Stimulated activated CD4-positive, alpha-beta T cell treated with anti-CD3 and anti-CD28 coated beads, TNF-alpha, amount 100 ng/mL, for 24 hours (primary cell): ENCODE data around the gene PSMB9.

Source experiments
- DNase-seq, 3 experiments: peaks; one replicate each; pipeline ENCODE4 v3.0.0-alpha.2; 2020; ENCODE audit warnings: low read depth in 3 of 3

The PSMB9 gene

DNA sequence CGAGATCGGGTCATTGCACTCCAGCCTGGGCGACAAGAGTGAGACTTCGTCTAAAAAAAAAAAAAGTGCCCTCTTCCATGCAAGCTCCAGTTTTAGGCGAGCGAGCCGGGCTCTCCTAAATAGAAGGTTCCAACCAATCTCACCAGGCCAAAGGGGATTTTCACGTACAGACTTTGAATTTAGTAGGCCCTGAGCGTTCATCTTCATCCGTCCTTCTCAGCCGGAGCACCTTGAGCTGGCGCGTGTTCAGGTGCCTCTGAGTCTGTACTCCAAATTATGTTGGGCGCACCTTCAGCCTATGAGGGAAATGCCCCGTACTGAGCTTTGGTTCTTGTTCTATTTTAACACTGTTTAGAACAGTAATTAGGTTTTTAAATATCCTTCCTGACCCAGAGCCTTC is 14.6 kb upstream of the PSMB9 start:
- no peak for DNase-seq

DNA sequence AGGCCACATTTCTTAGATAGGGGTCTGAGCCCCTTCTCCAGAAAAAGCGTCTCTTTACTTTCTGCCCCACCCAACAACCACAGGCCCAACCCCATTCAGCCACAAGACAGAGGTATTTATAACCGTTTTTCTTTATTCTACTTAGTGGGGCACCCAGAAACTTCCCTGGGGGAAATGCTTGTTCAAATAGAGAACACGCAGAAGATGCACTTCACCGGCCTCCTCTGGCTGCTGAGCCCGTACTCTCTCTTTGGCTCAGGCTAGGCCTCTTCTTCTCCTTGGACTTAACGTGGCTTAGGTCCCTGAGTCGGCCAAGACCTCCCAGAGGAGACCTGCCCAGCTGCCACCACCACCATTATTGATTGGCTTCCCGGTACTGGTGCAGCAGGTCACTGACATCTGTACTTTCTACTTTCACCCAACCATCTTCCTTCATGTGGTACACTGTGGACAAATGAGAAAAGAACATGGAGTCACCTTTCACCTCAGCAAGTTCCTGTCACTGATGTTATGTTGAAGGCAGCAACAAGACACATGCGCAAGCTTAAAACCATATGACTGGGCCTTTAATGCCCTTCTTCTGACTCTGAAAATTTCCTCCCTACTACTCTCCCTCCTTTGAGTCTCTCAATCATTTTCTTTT is 13.3 kb upstream of the PSMB9 start:
- DNase-seq = peak in 1 of 3 experiments; percentile 50

DNA sequence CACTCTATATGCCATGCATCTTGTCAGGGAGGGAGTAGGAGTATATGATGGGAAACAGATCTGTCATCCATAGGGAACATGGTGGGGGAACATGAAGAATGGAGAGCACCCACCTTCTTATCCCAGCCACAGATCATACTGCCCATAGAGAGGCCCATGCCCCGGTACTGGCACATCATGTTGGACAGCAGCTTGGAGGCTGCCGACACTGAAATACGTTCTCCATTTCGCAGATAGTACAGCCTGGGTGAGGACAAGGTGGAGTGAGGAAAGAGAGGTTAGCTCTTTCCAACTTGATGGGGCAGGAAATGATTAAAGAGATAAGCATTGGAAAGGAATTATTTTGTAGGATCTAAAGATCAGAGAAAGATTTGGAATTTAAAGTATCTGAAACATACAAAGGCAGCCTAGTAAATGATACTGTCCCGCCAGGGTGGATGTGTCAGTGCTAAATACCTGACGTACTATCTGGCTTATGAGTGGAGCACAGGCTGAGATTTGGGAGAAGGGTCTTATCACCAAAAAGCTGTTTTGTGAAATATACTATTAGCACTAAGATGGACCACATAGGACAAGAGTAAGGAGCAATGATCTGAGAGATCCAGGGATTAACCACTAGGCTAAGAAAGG is 11.9 kb upstream of the PSMB9 start:
- DNase-seq = no peak

DNA sequence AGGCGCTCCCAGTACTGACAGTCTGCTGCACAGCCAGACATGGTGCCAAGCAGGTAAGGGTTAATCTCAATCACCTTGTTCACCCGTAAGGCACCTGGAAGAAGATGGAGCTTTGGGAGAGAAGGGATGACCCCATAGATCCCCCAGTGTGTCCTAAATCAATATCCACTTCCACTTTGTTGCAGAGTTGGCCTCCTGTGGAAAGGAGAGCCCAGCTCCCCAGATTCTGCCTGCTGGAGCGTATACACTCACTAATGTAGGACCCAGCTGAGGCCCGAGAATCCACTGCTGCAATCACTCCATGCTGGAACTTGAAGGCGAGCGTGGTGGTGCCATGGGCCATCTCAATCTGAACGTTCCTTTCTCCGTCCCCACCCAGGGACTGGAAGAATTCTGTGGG is 11.3 kb upstream of the PSMB9 start:
- no peak for DNase-seq

DNA sequence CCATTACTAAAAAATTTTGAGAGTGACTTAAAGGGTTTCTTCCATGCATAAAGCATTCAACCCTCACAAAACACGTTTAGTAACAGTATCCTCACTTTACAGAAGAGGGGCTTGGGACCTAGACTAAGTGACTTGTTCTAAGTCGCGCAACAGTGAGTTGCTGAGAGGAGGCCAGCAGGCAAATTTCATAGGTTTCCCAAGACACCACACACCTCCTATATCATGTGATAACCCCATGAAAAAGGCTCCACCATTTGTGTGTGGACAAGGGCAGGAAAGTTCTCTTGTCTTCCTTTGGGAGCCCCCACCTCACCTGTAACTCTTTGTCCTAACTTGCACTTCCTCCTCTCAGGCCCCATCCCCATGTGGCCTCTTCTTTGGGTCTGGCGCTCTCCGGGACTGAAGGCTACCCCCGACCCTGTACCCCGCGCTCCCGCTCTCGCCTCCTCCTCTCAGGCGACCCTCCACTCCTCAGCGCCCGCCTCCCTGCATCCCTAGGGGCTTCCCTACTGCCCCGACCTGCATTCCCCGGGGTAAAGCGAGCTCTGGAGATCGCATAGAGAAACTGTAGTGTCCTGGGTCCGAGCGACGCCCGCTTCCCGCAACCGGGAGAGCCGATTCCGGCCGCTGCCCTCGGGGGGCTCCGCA is 10.5 kb upstream of the PSMB9 start:
- no peak for DNase-seq

DNA sequence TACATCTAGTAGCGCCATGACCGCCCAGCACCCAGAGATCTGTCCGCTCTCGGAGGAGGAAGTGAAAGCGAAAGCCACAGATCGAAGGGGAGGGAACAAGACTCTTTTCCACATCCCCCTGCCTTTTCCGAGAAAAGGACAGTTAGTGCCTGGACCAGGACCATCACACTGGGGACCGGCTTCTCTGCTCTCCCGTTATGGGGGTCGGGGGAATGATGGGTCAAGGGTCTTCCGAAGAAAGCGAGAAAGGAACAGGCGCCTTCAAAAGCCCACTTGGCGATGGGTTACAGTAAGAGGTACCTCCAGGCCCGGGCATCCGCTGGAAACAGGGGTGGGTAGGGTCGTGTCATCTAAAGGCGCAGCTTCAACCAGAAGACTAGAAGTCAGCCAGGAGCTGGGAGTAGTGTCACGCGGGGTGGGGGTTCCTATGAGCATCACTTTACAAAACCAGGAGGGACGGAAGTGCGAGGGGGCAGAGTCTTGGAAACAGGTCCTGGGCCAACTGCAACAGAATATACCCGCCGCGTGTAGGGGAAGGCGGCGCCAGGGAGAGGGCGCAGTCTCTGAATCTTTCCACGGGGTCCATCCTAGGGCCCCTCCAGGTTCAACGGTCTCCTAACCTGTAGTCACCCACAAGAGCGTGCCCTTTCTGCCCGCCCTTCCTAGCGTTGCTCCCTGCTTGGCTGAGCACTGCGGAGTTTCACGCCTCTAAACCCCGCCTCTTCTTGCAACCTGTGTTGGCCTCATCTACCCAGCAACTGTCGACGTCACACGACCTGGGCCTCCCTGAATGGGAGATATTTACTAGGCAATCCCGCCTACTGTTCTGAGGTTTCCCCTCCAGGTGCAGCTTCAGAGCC is 9.8 kb upstream of the PSMB9 start, which contains the start of gene PSMB8:
PSMB8 (minus strand) TSS at position 69 of the 860 bp plus-strand sequence; CDS start at position 18, 51 bp downstream.
- DNase-seq = peak; percentile 96 to 98 (median 98)

DNA sequence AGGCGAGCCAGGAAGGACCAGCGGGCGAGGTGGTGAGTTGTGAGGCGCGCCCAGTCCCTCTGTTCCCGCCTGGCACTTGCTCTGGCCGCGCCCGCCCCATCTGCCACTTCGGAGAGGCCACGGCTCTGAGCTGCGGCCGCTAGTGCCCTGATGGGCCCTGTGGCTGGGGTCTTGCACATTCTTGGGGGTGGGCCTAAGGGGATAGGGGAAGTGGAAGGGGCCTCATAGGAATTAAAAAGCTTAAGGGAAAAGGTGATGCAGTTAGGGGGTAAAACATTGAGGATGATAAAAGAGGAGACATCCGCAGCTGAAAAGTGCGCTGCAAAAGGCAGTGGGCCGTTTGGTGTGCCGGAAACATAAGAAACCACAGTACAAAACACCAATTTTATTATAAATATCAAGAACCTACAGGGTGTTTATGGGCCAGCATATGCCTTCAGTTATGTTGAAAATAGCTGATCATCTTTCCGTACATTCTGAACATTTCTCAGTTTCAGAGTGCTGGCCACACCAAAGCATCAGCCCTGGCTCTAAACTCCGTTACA is 9.1 kb upstream of the PSMB9 start:
- DNase-seq = no peak

DNA sequence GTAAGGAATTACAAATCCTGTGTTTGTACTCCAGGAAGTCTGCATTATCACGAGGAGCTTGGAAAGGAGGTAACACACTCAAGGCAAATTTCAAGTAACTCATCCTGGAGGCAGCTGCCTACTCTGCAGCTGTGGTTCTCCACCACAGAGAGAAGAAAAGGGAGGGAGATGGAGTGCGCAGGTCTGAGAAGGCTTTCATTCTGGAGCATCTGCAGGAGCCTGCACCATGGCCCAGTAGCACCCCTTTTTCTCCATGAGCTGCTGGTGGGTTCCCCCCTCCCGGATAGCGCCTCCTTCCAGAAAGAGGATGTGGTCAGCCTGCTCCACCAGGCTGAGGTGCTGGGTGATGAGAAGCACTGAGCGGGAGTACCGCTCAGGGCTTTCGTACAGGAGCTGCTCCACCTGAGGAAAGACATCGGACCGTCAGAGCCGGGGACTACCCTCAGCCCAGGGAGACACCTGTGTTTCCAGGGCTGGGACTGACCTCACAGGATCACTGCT is 8.6 kb upstream of the PSMB9 start:
- peak in 1 of 3 experiments; percentile 50 for DNase-seq

DNA sequence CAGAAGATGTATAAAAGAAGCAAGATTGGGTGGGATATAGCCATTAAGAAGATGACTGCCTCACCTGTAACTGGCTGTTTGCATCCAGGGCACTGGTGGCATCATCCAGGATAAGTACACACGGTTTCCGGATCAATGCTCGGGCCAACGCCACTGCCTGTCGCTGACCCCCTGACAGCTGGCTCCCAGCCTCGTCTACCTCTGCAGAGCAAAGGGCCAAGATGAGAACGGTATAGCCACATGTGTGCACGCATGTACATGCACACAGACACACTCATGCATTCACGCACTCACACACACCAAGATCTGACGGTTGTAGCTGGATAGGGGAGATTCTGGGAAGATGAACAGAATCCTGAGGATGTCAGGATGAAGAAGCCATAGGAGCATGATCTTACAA is 7.0 kb upstream of the PSMB9 start:
- DNase-seq = no peak

DNA sequence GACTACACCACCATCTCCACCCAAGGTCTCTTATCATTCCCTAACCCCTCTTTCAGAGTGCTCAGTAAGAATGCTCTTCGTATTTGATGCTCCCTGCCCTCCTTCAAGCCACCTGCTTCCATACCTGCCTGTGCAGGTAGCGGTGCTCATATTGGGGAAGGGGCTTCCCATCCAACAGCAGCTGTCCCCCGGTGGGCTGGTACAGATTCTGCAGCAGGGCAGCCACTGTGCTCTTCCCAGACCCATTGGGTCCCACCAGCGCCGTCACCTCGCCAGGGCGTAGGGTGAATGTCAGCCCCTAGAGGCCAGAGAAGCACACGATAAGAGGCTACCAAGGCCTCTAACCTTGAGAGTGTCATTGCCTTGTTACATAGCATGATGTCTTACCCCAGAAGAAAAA is 6.2 kb upstream of the PSMB9 start:
- no peak for DNase-seq

DNA sequence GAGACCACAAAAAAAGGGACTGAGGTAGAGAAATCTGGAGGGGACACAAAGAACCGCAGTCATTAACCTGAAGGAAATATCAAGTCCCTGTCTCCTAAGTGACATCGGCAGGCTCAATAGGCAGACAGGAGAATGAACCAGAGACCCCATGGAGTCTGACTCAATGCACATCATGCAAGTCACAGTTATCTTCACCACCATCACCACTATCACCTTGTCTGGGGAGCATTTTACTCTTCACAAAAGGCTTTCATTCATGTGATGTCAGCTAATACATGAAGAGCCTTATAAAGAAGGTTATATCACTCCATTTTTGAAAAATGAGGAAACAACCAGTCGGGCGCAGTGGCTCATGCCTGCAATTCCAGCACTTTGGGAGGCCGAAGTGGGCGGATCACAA is 4.9 kb upstream of the PSMB9 start:
- no peak for DNase-seq

DNA sequence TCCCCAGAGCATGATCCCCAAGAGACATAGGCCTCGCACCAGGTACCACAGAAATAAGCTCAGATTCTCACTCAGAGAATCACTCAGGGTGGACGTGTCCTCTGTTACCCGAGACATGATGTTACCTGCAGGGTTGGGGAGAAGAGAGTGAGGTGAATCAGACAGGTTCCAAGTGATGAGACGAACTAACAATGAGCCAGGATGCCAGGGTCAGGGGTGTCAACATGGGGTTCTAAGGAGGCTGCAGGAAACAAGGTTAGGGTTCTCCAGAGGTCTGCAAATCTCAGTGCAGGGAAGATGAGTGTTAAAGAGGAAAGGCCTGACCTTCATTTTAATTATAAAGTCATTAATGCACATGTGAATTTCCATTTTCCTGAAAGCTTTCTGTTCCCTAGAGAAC is 3.0 kb upstream of the PSMB9 start:
- no peak for DNase-seq

DNA sequence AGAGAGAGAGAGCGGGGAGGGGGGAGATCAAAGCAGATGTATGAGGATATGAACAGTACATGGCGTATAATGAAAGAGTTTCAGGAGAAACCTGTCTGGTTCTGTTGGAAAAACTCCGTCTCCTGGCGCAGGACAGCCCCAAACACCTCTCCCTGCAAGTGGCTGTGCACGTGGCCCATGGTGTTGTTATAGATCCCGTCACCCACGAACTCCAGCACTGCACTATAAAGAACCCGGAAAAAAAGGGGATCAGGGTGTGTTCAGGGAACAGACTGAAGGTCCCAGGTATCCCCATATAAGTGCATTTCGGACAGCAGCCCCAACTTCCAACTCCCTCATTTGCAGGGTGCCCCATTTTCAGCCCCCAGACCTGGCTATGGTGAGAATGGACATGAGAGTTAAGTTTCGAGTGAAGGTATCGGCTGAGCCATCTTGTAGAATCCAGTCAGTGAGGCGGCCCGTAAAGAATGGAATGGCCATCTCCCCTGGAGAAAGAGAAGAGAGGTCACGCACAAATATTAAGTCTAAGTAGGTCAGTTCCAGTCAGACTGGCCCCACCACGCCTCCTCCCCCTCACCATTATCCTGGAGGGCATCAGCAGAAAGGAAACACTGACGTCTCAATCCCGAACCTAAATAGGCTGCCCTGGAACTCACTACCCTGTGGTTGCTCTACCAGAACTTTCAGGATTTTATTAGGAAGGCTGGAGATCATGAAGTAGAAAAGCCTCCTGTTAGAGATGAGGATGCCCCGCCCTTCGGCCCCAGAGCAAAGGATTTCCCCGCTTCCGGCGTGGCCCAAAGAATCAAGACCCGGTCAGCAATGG is 1.8 kb upstream of the PSMB9 start:
- no peak for DNase-seq

DNA sequence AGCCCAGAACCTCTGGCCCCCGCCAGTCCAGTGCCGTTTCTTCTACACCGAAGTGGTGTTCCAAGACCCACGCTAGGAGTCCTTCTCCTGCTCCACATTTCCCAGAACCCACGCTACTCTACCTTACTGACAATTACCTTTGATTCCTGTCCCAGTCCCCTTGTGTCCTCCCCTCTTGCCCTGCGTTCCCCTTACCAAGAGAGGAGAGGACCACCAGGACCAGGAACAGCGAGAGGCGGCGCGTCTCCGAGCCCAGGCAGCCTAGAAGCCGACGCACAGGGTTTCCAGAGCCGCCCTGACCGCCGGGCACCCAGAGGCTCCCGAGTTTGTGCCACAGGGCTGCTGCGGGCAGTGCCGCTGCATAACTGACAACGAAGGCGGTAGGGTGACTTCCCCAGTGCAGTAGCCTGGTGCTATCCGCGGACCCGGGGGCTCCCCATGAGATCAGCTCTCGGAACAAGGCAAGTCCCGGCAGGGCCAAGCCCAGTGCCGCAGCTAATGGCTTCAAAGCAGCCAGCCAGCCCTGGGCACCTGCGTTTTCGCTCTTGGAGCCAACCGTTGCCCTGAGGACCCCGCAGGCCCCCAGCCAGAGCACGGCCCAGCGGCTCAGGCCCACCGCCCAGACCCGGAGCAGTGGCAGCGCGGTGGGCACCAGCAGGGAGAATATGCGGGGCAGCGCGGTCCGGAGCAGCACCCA is 1.0 kb upstream of the PSMB9 start:
- DNase-seq = peak in 1 of 3 experiments; percentile 48

DNA sequence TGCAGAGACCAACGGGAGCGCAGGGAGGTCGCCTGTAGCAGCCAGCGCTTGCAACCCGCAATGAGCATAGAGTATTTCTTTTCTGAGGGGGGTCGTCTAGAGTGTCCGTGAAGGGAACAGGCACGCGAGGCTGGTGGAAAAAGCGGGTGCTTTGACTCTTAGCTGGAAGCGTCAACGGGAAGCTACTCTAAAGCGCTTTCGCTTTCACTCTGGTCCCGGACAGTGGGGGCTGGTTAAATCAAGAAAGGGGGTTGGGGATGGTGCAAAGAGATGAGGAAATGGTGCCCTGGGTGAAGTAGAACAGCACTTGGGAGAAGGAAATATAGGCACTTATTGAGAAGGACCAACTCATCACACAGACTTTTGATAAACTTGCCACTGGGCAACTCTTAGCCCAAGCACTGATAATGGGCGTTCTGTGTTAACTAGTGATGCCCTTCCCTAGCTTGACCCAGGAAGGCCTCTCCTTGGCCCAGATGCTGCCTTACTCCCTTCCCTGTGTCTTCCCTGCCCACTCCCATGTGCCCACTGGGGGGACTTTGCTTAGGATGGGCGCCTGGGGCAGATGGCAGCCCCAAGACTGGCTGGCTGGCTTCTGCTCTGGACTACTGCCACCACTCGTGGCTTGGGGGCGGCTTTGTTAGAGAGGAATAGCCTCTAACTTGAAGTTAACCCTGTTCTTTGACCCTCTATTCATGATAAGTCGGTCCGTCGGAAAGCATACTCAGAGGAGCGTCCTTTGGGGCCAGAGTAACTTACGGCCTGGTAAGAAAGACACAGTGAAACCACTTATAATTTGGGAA is 585 bp downstream of the PSMB9 start:
- peak in 1 of 3 experiments; percentile 56 for DNase-seq

DNA sequence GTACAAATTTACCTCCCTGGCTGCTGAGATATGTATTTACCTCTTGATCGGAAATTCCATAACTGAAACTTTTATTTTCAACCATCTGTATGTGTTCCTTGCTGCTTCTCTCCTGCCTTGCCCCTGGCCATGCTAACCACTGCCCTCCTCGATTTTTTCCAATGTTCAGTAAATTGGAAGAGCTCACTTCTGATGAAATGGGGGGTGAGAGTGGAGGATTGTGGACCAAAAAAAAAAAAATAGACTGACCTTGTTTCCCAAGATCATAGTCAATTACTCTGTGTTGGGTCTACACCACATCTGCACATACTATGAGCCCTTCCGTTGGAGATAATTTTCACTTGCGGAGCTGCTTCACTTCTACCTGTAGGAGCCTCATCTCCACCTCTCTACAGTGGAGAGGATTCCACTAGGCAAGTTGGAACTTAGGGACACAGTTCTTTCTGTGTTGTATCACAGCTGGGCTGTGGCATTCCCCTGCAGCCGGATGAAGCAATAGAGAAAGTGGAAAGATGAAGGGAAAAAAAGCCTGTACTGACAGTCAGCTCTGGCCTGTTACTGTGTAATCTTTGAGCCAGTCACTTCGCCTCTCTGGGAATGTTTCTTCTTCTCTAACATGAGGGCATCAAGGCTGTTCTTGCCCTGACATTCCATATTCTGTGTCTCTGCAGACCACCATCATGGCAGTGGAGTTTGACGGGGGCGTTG is 1.6 kb downstream of the PSMB9 start:
- DNase-seq = no peak

DNA sequence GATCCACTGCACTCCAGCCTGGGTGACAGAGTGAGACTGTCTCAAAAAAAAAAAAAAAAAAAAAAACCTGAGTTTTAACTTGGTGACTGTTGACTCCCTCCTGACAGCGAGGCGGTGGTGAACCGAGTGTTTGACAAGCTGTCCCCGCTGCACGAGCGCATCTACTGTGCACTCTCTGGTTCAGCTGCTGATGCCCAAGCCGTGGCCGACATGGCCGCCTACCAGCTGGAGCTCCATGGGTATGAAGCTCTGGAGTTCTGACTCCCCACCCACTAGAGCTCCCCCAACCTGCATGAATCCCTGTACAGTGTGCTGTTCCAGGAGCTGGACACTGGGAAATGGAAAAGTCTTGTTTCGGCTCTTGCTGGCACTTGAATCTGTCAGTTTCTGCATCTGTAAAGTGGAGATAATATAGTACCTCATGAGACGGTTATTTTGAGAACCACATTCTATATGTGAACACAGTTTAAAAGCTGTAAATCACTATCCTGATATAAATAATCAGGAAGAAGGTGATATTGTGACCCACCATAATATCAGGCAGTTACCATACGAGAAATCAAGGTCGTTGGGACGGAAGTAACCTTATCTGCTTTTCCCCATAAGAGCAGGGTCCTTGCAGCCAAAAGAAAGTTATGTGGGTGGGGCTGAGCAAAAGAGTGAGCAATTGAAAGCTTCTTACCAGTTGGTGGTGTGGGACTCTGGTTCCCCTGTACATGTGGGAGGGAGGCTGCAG is 3.3 kb downstream of the PSMB9 start:
- DNase-seq = no peak

DNA sequence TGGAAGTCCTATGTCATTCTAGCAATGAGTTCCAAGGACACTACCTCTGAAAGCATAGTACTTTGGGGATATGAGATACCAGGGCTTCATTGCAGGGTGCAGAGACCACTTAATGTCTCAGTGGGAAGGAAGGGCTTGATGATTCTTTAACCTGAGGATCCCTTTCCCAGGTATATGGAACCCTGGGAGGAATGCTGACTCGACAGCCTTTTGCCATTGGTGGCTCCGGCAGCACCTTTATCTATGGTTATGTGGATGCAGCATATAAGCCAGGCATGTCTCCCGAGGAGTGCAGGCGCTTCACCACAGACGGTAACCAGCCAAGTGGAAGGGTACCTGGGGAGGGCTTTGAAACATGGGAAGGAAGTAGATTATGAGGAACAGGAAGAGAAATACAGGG is 4.2 kb downstream of the PSMB9 start:
- no peak for DNase-seq
